Parathyroid adenoma (tissue), 2 donors: ENCODE data around the gene PRR20G.

ENCODE experiments used
- H2AFZ ChIP-seq: fragments of 300-600 bp; sonication (generic); one replicate; pipeline ENCODE4 v1.7.0; 2017; ENCODE audit warnings: antibody characterized with exemption, mild to moderate bottlenecking
- H3K27ac ChIP-seq: fragments of 300-600 bp; sonication (generic); one replicate; pipeline ENCODE4 v1.7.0; 2017
- H3K27me3 ChIP-seq: fragments of 300-600 bp; sonication (generic); one replicate; pipeline ENCODE4 v1.7.0; 2017; ENCODE audit warnings: low read length; ENCODE audit not compliant: control insufficient read depth, insufficient read depth
- H3K36me3 ChIP-seq: fragments of 300-600 bp; sonication (generic); one replicate; pipeline ENCODE4 v1.7.0; 2017; ENCODE audit warnings: low read length; ENCODE audit not compliant: control insufficient read depth, insufficient read depth
- H3K4me1 ChIP-seq: fragments of 300-600 bp; sonication (generic); one replicate; pipeline ENCODE4 v1.7.0; 2017; ENCODE audit warnings: control low read depth
- H3K4me2 ChIP-seq: fragments of 300-600 bp; sonication (generic); one replicate; pipeline ENCODE4 v1.7.0; 2017; ENCODE audit warnings: low read length
- H3K4me3 ChIP-seq: fragments of 300-600 bp; sonication (generic); one replicate; pipeline ENCODE4 v1.7.0; 2017; ENCODE audit warnings: low read depth, low read length
- H3K79me2 ChIP-seq: fragments of 300-600 bp; sonication (generic); one replicate; pipeline ENCODE4 v1.7.0; 2017; ENCODE audit warnings: control low read depth
- H3K9ac ChIP-seq: fragments of 300-600 bp; sonication (generic); one replicate; pipeline ENCODE4 v1.7.0; 2017; ENCODE audit warnings: mild to moderate bottlenecking
- H3K9me3 ChIP-seq: fragments of 300-600 bp; sonication (generic); one replicate; pipeline ENCODE4 v1.7.0; 2017; ENCODE audit warnings: low read length; ENCODE audit not compliant: control insufficient read depth
- CTCF ChIP-seq: fragments of 300-600 bp; sonication (generic); IDR thresholded peaks from one replicate; pipeline ENCODE4 v1.7.0; 2017; ENCODE audit warnings: antibody characterized with exemption, mild to moderate bottlenecking
- donor health status: primary hyperparathyroidism.

Gene PRR20G

GRCh38 chr3:127256733-127257271, 31.0 kb downstream of the PRR20G start:
- no peaks in the 10 kb centered on the region for H3K4me1 ChIP-seq
- no peak overlapping the region for H3K27ac ChIP-seq
- no peak overlapping the region for H3K4me3 ChIP-seq
- no peaks in the 10 kb centered on the region for H3K36me3 ChIP-seq
- no peaks in the 10 kb centered on the region for H3K27me3 ChIP-seq
- no peaks in the 10 kb centered on the region for H3K9me3 ChIP-seq
- H2AFZ ChIP-seq = no peak overlapping the region
- no peak overlapping the region for H3K4me2 ChIP-seq
- no peaks in the 10 kb centered on the region for H3K79me2 ChIP-seq
- no peak for TF ChIP-seq CTCF
- no peak overlapping the region for H3K9ac ChIP-seq

GRCh38 chr3:127256138-127256537, 31.7 kb downstream of the PRR20G start:
- H3K9me3 ChIP-seq = no peaks in the 10 kb centered on the region
- no peak overlapping the region for H3K27ac ChIP-seq
- H3K79me2 ChIP-seq = no peaks in the 10 kb centered on the region
- no peaks in the 10 kb centered on the region for H3K36me3 ChIP-seq
- H3K4me3 ChIP-seq = no peak overlapping the region
- no peak for TF ChIP-seq CTCF
- H2AFZ ChIP-seq = no peak overlapping the region
- H3K27me3 ChIP-seq = no peaks in the 10 kb centered on the region
- H3K9ac ChIP-seq = no peak overlapping the region
- H3K4me2 ChIP-seq = no peak overlapping the region
- no peaks in the 10 kb centered on the region for H3K4me1 ChIP-seq

- no peaks in the 10 kb centered on the region for H3K4me1 ChIP-seq
- H3K4me2 ChIP-seq = no peak overlapping the region
- no peaks in the 10 kb centered on the region for H3K79me2 ChIP-seq
- no peak overlapping the region for H3K9ac ChIP-seq
- no peak for TF ChIP-seq CTCF
- H2AFZ ChIP-seq = no peak overlapping the region
- no peaks in the 10 kb centered on the region for H3K36me3 ChIP-seq
- no peaks in the 10 kb centered on the region for H3K27me3 ChIP-seq
- H3K9me3 ChIP-seq = no peaks in the 10 kb centered on the region
- no peak overlapping the region for H3K27ac ChIP-seq
- H3K4me3 ChIP-seq = no peak overlapping the region
These were observed 32.3 kb downstream of the PRR20G start for GRCh38 chr3:127255516-127255915.

GRCh38 chr3:127254730-127255129, 33.1 kb downstream of the PRR20G start:
- Histone ChIP-seq H3K4me3 (no peak overlapping the region), H2AFZ (no peak overlapping the region), H3K9me3 (no peaks in the 10 kb centered on the region), H3K9ac (no peak overlapping the region), H3K79me2 (no peaks in the 10 kb centered on the region), H3K4me1 (no peaks in the 10 kb centered on the region), H3K36me3 (no peaks in the 10 kb centered on the region), H3K4me2 (no peak overlapping the region), H3K27me3 (no peaks in the 10 kb centered on the region), H3K27ac (no peak overlapping the region)
- peak; percentile 16 for TF ChIP-seq CTCF

GRCh38 chr3:127254033-127254644, 33.7 kb downstream of the PRR20G start:
- Histone ChIP-seq H2AFZ (no peak overlapping the region), H3K27me3 (no peaks in the 10 kb centered on the region), H3K79me2 (no peaks in the 10 kb centered on the region), H3K4me3 (no peak overlapping the region), H3K9me3 (no peaks in the 10 kb centered on the region), H3K36me3 (no peaks in the 10 kb centered on the region), H3K4me2 (no peak overlapping the region), H3K27ac (no peak overlapping the region), H3K9ac (no peak overlapping the region), H3K4me1 (no peaks in the 10 kb centered on the region)
- no peak for TF ChIP-seq CTCF
